RCC 7860 (cell line): ENCODE results near the gene ZNF697.
A peak's percentile ranks its signal among the peaks of the same experiment; 100 is the strongest.
"Not testable (repeated sequence)": the region's sequence is repeated elsewhere in the genome, so short reads cannot be mapped to it uniquely, and the experiment has no call there.

ENCODE experiments used
- DNase-seq: peaks from one replicate; pipeline ENCODE4 v3.0.0-alpha.2; 2015; ENCODE audit warnings: low spot score
- FAIRE-seq: peaks from 2 replicates; lab custom pipeline; 2012; peaks lifted over from hg19 to GRCh38; lab: Jason Lieb, UNC

The ZNF697 gene

DNA sequence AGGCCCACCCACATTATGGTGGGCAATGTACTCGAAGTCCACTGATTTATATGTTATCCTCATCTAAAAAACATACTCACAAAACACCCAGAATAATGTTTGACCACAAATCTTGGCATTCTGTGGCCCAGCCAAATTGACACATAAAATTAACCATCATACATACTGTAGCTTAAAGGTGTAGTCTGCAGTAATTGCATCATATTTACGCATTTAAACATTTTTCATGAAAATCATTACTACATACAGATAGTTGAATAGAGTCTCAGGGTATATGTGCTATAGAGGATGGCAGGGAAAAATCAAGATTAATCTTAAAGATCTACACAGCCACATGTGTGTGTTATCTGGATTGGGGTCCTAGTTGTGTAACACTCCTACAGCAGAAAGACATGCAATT is 14.5 kb downstream of the ZNF697 start:
- no peak for DNase-seq
- no peak for FAIRE-seq

DNA sequence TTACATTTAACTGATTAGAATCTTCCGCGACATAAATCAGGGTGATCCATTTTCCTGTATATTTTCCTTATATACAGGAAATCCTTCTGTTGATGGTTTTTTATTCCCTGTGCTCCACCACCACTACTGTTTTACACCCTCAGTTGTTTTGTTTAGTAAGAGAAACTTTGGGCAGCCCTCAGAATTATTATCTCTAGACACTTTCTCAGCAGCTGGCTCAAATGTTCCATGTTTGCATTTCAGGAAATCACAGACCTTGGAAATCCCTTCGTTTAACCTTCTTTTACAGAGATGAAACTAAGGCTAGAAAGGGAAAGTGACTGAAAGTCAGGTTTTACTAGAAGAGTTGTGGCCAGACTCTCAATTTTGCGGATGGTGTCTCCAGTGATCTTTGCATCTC is 15.2 kb downstream of the ZNF697 start:
- DNase-seq, result no peak
- no peak for FAIRE-seq

DNA sequence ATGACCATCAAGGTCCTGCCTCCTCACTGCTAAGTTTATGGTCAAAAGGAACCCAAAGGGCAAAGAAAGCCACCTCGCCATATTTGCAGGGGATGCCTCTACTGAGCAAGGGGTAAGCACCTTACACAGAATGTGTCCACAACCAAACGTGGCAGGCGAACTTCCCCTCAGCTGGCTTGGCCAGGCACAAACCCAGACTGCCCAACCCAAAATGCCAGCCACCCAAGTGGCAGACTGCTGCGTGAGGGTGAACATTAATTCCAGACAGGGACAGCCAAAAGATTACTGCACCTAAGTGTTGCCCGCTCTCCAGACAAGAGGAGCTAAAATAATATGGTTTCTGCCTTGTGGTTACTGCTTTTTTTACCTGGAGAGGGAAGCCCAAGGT is 16.0 kb downstream of the ZNF697 start:
- FAIRE-seq, result no peak
- no peak for DNase-seq

DNA sequence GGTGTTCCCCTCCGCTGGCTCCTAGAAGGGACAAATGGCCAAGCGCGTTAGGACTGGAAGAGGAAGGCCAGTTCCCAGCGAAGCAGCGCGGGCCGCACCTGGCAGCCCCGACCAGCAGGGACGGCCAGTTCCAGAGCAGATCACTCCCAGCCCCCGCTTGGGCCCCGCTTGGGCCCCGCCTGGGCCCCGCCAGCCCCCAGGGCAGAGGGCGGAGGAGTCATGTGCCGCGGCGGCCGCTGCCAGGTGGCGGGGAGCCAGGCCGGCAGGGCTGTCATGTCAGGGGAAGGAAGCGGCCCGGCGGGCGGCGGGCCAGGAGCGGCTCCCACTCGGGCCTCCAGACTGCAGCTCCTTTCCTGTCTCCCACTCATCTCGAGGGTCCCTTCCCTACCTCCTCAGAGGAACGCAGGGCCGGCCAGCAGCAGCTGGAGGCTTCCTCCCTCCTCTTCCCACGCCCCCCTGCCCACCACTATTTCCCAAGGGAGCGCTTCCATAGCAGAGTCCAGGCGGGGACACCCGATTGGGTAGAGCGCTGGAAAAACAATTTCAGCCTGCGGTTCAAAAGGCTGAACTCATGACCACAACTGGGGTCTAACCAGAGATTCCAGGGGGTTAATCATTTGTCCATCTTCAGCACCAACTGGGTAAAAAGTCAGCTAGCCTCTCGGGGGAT is 16.5 kb downstream of the ZNF697 start:
- FAIRE-seq (peak; percentile 86), DNase-seq (peak; percentile 84)

DNA sequence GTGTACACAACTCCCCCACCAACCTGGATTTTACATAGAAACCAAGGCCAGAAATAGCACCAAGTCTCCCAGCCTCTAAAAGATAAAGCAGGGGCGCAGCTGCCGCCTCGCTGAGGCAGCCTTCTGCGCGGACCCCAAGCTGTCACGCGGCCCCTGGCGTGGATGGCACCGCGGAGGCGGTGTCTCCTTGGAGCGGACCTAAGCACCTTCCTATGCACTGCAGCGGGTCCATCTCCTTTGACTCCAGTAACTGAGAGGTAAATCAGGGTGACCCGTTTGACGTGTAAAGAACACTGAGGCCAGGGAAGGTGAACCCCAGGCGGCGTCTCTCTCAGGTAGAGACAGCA is 17.0 kb downstream of the ZNF697 start:
- DNase-seq (no peak), FAIRE-seq (no peak)

DNA sequence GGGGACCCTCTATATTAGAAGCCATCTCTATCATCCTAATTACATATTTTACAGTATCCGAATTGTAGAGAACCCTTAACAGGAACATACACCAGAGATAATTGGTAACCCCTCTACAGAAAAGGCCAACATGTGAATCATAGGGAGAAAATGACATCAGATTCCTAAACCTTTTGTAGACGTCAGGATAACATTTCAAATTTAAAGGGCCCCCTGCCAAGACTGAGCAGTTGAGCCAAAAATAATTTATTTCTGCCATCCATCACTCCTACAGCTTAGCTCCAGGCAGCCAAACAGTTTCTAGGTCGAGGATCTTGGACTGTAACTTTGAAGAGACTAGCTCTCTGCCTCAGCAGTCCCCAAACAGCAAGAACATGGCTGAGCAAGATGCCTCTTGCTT is 21.2 kb downstream of the ZNF697 start:
- DNase-seq, result no peak
- no peak for FAIRE-seq

DNA sequence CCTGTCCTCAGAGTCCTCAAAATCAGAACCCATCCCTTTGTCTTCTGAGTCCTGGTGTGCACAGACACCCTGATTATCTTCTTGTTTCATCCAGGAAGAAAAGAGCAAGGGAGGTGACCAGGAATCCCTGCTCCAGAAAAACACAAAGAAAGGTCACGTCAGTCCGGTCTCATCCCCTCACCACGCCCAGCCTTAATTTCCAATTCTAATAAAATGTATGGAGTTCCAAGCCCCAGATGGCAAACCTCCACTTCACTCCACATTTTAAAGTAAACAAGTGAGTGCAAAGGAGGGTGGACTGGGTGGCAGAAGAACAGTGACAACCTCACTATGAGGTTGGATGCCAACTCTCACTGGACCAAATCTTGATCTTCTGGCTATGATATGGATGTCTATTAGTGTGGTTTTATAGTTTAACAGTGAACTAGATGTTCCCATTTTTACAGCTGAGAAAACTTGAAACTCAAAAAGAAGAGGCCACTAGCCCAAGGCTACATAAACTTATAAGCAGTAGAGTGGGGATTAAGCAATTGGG is 22.0 kb downstream of the ZNF697 start:
- no peak for FAIRE-seq
- no peak for DNase-seq

DNA sequence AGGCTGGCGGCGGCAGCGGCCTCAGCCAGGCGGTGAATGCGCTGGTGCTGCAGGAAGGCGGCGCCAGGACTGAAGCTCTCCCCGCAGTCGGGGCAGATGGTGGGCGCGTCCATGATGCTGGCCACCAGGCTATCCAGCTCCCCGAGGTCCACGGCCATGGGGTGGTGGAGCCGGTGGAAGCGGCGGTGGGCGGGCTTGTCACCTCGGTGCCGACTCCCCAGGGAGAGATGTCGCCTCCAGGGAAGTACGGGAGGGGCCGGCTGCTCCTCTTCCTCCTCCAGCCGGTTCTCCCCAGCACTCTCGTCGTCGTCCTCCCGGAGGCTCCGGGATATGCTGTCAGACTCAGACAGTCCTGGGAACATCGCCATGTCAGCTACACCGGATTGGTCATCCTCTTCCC is 24.4 kb downstream of the ZNF697 start:
- DNase-seq, result no peak
- FAIRE-seq, result no peak

DNA sequence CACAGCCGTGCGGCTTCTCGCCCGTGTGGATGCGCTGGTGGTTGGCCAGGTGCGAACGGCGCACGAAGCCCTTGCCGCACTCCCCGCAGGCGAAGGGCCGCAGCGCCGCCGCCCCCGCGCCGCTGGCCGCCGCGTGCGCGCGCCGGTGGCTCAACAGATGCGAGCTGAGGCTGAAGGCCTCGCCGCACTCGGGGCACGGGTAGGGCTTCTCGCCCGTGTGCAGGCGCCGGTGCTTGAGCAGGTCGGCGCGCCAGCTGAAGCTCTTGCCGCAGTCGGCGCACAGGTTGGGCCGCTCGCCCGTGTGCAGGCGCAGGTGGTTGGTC is 24.9 kb downstream of the ZNF697 start:
- FAIRE-seq (no peak), DNase-seq (no peak)

DNA sequence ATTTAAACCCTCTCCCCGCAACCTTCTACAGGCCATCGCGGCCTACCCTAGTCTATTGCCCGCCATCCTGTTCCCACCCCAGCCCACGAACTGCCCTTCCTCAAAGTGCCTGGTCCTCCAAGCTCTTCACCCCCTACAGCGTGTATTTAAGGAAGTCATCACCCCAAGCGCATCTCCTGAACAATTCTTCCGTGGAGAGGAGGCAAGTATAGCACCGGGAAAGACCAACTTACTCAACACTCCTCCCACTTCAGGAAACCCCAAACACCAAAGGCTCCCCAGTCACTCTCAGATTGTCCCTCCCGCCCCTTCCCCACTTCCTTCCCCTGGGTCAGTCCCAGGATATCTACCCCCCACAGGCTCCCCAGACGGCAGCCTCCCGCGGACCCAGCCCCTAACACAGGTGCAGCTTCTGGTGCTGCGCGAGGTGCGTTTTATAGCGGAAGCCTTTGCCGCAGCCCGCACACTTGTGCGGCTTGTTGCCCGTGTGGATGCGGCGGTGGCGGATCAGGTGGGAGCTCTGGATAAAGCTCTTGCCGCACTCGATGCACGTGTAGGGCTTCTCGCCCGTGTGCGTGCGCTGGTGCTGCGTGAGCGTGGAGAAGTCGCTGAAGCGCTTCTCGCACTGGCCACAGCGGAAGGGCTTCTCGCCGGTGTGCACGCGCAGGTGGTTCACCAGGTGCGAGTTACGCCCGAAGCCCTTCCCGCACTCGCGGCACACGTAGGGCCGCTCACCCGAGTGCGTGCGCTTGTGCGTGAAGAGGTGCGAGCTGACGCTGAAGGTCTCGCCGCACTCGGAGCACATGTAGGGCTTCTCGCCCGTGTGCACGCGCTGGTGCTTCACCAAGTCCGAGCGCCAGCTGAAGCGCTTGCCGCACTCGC is 25.5 kb downstream of the ZNF697 start:
- DNase-seq (no peak), FAIRE-seq (no peak)

DNA sequence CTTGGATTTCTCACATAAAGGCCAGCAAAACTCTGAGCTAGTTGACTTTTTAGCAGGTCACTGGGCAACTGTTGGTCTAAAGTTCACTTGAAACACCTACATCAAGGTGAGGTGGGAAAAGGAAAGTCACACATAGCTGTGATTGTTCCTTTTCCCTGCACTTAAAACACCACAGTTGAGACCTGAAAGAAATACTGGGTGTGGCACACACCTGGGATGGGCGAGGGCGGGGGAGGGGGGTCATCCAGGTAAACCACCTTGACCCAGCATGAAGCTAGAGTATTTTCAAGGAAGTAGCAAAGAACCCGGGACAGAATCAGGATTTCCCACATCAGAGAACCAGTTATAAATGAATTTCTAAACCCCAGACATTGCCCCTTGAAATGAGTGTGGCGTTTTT is 26.4 kb downstream of the ZNF697 start:
- DNase-seq (no peak), FAIRE-seq (no peak)

DNA sequence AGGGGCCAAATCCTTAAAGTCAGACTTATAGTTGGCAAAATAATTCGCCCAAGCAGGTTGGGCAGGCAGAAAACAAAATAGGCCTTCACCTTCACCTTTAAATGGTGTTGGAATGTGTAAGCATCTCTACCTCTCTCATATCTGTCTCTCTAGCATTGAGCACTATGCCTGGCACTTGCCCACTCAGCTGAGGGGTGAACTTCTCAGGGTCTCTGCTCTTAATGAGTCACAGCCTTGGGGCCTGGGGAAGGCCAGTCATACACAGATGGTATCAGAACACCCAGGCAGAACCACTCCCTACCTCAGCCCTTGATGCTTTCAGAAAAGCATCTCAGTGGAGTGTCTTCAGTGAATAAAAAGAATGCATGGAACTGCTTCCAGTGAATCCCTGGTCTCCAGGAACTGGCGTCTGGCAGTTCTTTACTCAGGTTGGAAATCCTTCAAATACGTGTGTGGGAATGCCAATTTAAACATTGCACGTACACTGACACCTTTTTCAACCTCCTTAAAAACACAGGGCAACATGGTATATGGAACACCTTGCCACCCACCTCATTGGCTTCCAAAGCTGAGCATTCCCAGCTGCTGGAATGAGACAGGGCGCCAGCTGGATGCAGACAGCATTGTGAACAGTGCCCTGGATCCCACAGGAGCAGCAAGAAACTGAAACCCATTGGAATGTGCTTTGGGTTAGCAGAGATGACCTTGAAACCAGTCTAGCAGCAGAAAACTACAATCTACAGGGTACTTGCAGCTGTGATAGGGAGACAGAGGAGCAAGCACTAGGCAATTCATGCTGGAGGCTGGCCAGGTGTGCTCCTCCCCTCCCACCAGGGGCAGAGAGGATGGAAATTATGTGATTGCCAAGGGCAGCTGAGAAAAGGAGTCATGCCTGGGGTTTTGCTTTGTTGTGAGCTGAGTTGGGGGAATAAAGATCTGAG is 30.0 kb downstream of the ZNF697 start:
- no peak for DNase-seq
- FAIRE-seq, result no peak

DNA sequence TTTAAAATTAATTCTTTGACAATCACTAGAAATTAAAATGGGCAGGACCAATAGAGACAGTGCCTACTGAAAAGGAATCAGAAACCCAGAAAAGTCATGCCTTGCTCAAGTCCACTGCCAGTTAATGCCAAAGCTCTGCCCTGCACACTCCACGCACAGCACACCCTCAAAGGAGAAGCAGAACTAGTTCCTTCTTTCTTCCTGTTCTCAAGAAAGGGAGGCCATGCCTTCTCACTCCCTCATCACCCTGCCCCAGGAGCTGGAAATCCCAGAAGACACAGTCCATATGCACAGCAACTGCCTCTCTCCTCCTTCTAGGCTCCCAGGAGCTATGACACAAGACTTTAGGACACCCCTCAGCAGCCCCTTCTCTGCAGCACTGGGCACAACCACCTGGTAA is 31.3 kb downstream of the ZNF697 start:
- not testable (repeated sequence) for DNase-seq

DNA sequence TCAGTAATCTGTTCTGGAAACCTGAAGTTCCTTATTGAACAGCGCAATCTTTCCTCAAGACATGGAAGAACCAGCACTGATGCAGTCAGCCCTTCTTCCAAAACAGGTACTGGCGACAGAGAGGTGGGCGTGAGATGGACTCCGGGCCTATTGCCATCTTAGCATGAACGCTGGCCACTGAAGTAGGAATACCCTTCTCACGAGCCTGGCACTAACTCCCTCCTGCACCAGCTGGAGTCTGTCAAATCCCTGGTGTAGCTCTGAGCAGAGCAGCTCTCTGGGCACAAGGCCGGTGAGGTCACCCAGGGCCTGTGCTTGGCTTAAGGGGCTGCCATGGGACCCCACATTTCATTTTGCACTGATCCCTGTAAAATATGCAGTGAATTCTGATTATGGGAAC is 33.0 kb downstream of the ZNF697 start:
- FAIRE-seq, DNase-seq: not testable (repeated sequence)

More for the DNA sequence above, 31.3 kb downstream of the ZNF697 start:
- not testable (repeated sequence) for FAIRE-seq

DNA sequence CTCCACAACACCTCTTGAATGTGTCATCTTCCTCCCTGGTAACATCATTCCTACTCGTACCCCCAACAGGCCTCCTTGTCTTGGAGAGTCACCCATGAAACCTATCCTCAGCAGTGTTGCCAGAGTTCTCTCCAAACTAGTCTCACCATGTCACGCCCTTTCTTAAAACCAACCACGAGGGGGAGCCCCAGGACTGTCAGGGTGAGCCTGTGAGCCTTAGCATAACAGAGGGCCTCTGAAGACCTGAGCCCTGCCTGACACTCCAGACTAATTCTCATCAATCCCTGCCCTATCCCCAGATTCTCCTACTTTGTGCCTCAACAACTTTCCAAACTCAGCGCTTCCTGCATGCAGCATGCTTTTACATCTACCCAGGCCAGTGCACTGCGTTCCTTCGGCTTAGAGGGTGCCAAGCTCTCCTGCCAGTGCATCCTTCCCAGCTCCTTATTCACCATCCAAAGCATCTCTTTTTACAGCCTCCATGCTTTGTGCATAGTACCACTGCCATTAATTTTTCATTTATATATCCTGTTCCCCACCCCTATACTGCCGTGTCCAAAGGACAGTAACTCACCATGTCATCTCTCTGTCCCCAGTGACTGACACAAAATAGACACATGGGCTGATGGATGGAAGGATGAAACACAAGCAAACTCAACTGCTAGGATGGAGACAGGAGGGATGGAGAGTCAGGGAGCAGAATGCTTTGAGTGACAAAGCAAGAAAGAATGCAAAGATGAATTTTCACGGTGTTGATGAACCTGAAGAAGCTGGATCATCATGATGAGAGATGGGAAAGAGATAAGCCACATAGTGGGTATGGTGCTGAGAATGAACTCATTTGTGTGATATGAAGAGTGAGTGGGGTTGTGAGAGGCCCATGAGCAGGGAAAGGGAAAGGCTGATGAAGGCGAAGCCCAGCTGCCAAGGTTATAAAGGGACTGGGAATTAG is 34.0 kb downstream of the ZNF697 start:
- no peak for FAIRE-seq
- DNase-seq, result peak; percentile 66

DNA sequence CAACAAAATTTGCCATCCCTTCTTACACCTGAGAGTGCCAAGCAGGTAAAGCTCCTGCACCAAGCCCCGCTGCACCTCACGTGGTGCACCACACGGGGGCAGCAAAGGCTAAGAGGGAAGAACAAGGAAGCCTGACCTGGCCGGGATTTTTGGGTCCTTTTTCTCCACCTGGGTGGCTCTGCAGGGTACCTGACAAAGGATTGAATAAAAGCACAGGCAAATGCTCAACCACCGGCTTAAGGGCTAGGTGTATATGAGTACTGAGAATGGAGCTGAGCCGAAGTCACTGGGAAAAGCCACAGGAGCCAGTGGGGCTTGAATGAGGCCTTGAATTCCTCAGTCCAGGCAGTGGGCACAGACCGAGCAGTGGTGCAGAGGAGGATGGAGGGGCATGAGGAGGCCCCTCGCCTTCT is 36.4 kb downstream of the ZNF697 start:
- DNase-seq (peak; percentile 12), FAIRE-seq (no peak)

DNA sequence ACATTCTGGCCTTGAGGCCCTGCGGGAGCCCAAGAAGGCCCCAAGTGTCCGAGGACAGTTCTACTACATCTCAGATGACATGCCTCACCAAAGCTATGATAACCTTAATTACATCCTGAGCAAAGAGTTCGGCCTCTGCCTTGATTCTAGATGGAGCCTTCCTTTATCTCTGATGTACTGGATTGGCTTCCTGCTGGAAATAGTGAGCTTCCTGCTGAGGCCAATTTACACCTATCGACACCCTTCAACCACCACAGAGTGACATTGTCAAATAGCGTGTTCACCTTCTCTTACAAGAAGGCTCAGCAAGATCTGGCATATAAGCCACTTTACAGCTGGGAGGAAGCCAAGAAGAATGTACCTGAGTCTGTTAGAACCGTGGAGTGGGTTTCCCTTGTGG is 39.2 kb downstream of the ZNF697 start:
- FAIRE-seq, result not testable (repeated sequence)

DNA sequence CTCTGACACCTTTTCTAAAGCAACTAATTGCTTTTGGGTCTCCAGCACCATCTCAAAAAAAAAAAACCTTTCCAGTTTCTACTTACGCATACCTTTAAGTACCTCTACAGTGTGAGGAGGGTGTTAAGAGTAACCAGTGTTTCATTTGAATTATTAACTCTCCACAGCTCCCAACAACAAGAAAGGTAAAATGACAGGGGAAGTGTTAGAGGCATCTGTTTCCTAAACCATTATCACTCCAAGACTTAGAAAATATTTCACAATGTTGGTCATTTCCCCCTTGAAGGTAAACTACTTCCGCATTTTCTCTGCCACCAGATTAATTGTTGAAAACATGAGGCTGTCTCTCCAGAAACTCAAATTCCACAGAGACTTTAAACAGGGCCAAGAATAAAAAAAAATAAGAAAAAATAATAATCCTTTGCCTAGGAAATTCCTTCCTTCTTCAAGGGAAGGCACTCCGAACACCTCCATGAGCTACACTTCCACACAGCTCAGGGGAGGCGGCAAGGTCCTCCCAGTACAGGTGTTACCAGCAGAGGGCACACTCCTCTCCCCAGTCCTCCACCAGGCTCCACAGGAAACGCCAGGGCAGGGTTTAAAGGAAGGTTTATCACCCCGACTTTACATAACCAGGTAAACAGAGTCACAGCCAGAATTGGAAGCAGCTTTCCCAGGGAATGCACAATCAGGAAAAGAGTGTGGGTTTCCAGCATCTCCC is 40.8 kb downstream of the ZNF697 start:
- not testable (repeated sequence) for FAIRE-seq, DNase-seq

More for the DNA sequence above, 39.2 kb downstream of the ZNF697 start:
- not testable (repeated sequence) for DNase-seq

DNA sequence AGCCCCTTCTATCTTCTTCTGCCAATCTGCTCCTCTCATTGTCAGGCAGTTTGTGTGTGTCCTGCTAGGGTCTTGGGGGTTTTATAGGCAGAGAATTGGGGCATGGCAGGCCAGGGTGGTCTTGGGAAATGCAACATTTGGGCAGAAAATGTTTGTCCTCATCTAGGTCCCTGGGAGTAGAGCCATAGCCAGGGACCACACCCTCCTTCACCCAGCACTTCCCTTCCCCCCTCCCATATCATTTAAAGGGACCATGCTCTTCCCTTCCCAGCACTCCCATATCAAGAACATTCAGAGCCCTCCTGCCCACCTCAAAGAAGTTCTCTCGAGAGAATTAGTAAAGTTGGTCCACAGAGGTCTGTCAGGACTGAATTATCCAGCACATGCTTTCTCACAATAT is 41.7 kb downstream of the ZNF697 start:
- DNase-seq (no peak), FAIRE-seq (no peak)
